DOHH2 (cell line): ENCODE measurements around the gene ZYG11B.

ENCODE experiments used
- CTCF ChIP-seq: fragments of 200-600 bp; sonication (generic); IDR thresholded peaks from one replicate; pipeline ENCODE4 v1.5.1; 2014; ENCODE audit warnings: antibody characterized with exemption, mild to moderate bottlenecking, low read depth, low read length; ENCODE audit not compliant: poor library complexity, severe bottlenecking
- EZH2phosphoT487 ChIP-seq: fragments of 200-600 bp; sonication (generic); IDR thresholded peaks from 2 replicates; pipeline ENCODE4 v1.6.1; 2017; ENCODE audit warnings: borderline replicate concordance, mild to moderate bottlenecking, antibody characterized with exemption, low read length, moderate library complexity, mixed read lengths

GRCh38 chr1:52857443-52857842 lies 131.2 kb downstream of the ZYG11B start:
- no peak for TF ChIP-seq CTCF
- no peak for TF ChIP-seq EZH2phosphoT487
